Activated CD4-positive, alpha-beta T cell treated with anti-CD3 and anti-CD28 coated beads, Interleukin-2, Interleukin-6, amounts not matched to agents 100 ng/mL and 50 ng/mL, durations not matched to agents 16 hours and 8 hours (primary cell): ENCODE measurements around the gene APPL2.

ENCODE experiments used
- DNase-seq: peaks from one replicate; pipeline ENCODE4 v3.0.0-alpha.2; 2020

APPL2 gene, protein sequence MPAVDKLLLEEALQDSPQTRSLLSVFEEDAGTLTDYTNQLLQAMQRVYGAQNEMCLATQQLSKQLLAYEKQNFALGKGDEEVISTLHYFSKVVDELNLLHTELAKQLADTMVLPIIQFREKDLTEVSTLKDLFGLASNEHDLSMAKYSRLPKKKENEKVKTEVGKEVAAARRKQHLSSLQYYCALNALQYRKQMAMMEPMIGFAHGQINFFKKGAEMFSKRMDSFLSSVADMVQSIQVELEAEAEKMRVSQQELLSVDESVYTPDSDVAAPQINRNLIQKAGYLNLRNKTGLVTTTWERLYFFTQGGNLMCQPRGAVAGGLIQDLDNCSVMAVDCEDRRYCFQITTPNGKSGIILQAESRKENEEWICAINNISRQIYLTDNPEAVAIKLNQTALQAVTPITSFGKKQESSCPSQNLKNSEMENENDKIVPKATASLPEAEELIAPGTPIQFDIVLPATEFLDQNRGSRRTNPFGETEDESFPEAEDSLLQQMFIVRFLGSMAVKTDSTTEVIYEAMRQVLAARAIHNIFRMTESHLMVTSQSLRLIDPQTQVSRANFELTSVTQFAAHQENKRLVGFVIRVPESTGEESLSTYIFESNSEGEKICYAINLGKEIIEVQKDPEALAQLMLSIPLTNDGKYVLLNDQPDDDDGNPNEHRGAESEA

DNA sequence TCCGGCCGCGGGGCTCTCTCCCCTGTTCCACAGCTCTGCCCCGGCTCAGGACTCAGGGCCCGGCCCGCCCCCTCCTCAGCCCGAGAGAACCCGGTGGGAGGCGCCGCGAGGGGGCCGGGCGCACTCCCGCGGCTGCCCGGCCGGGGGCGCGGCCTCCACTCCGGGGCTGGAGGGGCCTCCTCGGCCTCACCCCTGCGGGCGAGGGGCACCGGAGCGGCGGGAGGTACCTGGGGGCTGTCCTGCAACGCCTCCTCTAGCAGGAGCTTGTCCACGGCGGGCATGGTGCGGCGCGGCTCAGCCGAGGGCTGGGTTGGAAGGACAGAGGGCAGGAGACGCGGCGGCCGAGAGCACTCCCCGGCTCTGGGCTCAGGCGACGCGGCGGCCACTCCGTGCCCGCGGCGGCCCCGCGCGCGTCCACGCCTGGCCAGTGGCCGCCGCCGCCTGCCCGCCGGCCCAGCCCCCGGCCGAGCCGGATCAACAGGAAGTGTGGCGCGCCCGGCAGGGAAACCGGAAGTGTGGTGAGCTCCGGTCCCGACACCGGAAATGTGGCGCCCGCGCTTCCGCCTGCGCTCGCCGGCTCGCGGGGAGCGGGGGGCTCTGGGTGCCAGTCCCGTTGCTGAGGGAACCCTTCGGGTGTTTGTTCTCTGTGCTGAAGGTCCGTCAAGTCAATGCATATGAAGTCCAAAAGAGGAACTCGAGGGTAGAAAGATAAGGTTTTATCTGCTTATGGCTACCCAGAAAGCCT lies at the start of gene APPL2:
APPL2 (minus strand) TSS at position 443 of the 745 bp plus-strand sequence; CDS start at position 281, 162 bp downstream.
- DNase-seq = peak; percentile 90

DNA sequence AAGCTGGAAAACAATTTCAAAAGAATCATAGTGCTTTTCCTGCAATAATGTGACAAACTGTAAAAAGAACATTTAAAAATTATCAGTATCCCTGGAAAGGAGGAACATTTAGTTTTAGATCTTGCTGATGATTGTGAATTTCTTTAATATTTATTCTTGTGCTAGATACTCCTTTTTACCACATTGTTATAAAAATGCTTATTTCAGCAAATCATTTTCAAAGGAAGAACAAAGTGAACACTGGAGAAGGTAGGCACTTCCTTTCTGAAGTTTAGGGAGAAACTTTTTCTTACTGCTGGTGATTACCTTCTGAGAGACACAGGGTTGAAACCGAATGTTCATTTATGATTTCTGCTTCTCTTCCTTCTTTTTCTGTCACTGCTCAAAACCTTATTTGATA lies 49.4 kb upstream of the APPL2 start:
- DNase-seq = no peak

DNA sequence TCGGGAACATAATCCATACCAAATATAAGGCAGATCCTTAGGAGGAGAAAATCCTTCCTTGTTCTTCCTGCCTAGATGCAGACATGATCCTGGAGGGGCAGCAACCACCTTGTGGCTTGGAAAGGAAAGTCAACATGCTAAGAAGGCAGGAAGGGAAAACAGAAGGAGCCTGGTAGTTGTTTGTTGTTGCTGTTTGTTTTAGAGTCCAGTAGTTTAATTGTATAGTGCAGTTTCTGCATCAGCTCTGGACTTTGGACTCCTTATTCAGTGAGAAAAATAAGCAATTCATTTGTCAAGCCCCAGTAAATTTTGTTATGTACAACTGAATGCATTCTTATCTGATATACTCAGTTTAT lies 45.7 kb upstream of the APPL2 start:
- DNase-seq = no peak

DNA sequence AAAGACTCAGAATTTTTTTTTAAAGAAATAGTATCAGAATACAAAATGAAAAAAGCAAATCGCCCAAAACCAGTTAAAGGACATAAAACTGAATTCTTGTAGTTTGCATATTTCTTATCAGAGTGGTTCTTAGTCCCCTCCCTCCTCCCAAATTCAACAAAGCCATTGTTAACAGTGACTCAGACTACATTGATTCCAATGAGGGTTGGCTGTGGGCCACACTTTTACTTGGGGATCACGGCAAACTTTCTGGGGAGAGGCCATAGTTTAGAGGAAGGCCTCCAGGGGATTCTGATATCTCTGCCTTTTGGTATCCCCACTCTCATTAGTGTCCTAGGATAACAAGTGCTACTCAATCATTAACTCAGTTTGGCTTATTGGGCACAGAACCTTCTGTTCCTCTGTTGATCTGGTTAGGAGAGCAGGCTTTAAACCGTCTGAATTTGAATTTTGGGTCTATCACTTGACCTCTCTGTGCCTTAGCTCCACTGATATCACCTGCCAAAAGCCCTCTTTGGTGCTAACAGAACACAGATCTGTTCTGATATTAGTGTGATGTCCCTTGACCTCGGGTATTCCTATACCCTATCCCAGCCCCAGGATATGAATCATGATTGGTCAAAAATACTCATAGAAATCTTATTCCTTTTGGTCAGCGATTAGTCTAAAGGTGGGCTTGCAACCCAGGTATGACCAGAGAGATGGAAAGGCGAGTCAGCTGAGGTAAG lies 45.2 kb upstream of the APPL2 start:
- no peak for DNase-seq

DNA sequence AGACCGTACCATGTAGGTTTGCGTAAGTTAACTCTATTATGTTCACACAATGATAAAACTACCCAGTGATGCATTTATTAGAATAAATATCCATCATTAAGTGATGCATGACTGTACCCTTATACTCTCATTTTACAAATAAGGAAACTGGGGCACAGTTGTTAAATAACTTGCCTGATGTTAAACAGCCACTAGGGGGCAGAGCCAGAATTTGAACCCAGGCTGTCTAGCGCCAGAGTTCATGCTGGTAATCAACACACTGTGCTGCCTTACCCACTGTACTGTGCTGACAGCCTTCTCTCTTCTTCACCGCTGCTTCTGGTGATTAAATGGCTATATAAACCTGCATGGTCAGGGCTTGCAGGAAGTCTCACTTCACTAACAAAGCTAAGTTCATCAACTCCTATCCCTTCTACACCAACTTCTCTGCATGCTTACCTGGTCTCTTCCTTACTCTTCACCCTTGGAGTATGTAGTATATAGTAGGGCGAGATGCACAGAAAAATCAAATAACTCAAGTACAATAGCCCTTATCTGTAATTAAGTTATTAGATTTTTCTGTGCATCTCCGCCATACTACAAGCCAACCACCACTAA lies 43.6 kb upstream of the APPL2 start:
- DNase-seq = peak; percentile 61

DNA sequence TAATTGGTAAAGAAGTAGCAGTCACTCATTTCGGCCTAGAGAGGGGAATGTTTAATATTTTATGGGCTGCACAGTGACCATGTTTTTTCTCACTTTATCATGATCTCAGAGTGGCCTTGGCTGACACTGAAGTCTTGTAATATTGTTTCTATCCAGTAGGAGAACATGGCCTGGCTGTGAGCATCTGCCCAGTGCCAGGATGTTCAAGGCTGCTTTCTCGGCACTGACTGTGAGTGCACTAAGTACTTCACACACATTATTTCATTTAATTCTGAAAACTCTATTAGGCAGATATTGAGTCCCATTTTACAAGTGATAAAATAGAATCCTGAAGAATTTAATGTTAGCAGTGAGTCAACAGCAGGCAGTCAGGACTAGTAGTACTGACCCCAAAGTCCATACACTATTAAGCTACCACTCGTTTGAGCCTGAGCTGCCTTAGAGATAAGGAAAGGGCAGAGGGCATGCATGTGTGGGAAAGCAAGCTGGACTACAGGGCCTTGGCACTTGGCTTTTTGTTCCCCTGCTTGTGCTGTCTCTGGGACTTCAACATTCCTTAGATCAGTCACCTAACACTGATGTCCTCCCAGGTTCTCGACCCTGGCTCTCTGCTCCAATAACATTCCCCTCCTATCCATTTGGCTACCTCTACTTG lies 42.2 kb upstream of the APPL2 start:
- no peak for DNase-seq

DNA sequence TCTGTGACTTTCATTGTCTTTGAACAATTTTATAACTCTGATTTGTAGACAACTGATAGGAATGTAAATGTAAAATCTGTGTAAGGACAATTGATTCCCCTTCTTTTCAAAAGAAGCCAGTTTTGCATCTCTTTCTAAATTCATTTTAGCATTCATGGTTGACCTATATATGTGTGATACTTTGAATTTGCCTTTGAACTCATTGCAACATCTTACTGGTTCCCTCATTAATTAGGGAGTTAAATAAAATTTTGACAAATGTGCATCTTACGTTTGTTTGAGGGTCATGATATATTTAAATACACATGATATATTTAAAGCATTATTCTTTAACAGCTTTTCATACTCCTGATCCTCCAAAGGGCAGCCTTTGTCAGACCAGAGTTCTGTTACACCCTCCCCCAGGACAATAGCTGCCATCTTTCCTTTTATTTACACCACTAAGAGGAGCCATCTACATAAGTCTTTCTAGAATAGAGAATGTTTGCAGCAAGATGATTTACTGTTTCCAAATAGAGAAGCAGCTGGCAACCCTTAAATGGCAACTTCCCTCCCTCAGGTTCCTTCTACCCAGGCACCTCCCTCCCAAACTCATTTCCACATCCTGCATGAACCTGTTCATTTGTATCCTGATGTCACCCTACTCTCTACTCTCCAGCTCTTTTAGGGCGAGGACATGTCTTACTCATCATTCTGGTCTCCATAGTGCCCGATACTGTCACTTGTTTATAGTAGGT lies 40.2 kb upstream of the APPL2 start:
- no peak for DNase-seq

DNA sequence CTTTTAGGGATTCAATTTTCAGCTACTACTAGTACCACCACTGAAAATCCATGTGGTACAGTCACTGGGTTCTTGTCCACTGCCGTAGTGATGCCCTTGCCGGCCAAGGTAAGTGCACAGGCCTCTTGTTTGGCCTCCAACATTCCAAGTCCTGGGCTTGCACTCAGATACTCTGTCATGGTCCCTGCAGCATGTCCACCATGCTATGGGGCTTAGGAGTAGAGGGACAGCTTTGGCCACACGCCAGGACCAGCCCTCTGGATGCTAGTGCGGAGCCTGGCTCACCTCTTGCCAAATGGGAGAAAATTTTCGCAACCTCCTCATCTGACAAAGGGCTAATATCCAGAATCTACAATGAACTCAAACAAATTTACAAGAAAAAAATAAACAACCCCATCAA lies 38.6 kb upstream of the APPL2 start:
- no peak for DNase-seq

DNA sequence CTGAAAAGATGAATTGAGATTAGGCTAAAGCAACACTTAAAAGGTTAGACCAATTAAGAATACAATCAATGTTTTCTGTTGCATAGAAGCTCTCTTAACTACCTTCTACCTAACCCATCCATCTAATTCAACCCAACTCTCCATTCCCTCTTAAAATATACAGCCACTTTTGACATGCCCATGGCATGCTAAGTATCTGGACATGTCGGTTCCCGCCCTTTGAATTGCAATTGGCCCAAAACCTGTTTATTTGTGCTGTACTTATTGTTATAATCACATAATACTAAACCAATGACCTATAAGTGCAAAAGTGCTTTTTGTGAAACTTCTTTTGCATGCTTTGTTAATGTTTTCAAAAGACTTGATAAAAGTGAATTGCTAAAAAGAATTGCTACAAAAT lies 37.6 kb upstream of the APPL2 start:
- no peak for DNase-seq

DNA sequence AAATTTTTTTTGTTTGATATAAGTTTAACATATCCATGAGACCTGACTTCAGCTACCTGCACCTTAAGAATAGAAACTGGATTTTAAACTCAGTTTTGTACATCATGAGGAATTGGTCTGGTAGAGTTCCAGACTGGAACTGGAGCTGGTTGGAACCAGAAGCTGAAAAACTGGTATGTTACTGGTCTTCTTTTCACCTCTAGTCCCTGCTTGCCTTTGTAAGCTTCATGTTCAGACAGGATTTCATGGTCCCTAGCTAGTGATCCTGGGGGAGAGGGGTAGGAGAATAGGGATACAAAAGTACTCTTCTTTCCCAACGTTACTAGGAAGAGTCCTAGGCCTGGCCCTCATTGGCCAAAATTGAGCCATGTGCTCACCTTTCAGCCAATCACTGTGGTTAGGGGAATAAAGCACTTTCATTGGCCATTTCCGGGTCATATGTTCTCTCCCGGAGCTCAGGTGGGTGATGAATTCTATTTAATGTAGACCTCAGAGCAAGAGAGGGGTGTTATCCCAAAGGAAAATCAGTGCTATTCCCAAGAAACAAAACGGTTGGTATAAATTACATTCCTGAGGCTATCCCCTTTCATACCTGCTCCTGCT lies 36.9 kb upstream of the APPL2 start:
- DNase-seq = no peak

DNA sequence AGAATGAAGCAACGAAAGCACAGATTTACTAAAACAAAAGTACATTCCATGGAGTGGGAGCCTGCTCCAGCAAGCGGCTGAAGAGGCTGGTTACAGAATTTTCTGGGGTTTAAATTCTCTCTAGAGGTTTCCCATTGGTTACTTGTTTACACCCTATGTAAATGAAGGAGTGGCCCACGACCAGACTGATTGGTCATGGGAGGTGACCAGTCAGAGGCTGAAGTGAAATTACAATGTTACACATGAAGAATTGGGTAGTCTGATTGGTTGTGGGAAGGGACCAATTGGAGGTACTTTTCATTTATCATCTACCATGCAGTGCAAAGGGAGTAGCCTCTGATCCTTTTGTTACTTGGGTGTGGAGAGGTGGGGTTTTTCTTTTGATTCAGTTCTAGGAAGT lies 36.2 kb upstream of the APPL2 start:
- no peak for DNase-seq

DNA sequence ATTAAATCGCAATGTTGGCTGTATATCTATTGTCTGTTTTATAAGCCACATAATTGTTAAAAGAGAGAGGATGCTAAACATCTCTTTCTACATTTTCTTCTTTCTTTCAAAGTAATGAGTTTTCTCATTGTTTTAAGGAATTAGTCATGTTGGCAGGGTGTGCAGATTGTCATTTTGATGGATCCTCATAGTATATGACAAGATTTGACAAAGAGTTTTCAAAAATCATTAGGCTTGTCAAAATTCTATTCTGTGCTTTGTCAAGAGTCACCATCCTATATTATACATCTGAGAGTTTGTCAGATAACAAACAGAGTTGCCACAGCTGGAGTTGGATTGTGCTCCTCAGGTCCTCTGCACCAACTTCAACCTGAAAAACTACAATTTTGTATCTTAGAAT lies 35.4 kb upstream of the APPL2 start:
- DNase-seq = no peak

DNA sequence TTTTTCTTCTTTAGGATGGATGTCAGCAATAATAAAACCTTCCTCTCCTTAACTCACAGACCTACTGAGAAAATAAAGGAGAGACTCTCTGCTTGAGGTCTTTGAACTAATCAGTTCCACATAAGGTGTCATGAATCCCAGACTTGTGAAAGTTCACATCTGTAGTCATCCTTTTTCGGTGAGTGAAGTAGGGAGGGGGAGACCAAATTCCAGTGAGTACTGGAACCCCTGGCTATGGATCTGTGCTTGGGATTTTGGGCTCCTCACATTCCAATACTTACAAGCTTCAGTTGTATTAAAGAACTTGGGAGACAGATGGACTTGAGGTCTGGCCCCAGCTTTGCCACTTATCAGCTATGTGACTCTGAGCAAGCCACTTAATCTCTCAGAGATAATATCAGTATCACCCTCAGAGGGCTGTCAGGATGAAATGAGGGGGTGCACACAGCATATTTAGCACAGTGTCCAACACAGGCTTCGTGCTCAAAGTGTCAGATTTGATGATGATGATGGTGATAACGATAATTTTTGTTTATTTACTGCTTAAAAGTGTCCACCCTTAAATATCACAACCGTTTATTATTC lies 34.8 kb upstream of the APPL2 start:
- no peak for DNase-seq

DNA sequence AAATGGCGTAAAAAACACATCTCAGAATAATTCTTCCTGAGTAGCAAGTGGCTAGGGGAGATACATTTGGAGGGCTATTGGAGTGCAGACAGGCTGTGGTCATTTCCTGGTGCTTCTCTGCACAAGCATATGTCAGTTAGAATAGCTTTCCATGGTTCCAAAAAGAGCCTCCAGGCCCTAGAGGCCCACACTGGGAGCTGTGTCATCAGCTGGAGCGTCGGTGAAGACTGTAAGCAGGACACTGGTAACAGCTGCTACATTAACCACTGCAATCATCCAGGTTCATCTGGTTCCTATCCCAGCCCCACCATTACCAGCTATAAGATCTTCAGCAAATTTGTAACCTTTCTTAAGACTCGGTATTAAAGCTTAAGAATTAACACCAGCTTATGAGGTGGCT lies 31.7 kb upstream of the APPL2 start:
- no peak for DNase-seq

DNA sequence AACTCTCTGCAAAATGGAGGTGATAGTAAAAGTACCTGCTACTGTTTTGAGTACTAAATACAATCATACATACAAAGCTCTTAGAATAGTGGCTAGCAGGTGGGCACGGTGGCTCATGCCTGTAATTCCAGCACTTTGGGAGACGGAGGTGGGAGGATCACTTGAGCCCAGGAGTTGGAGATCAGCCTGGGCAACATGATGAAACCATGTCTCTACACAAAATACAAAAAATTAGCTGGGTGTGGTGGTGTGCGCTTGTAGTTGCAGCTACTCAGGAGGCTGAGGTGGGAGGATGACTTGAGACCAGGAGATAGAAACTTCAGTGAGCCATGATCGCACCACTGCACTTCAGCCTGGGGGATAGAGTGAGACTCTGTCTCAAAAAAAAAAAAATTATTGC lies 28.8 kb upstream of the APPL2 start:
- DNase-seq = no peak

DNA sequence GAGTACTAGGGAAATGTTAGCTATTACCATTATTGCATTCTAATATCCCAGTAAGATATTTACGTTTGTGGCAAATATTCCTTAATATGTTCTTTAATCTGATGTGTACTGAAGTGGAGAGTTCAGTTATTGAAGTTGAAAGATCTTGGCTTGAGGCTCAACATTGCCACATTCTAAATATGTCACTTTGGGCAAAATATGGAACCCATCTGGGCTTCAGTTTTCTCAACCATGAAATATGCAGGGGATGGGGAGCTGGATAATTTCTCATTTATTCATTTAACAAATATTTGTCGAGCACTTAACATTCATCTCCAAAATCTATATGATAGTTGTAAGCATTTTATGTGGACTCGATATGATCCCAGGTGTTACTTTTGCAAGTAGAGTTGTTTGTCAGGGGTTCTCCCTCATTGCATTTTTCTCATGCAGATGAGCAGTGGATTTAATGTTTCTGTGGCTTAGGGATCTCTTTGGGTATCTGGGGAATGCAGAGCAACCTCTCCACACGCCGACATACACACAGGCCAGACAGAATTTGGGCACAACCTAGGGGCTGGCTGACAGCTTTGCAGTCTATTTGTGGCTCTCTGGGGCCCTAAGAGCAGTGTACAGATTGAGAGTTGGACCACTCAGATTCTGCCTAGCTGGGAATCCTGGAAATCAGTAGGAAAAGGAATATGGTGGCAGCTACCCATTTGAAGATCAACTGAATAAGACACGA lies 26.6 kb upstream of the APPL2 start:
- DNase-seq = no peak

DNA sequence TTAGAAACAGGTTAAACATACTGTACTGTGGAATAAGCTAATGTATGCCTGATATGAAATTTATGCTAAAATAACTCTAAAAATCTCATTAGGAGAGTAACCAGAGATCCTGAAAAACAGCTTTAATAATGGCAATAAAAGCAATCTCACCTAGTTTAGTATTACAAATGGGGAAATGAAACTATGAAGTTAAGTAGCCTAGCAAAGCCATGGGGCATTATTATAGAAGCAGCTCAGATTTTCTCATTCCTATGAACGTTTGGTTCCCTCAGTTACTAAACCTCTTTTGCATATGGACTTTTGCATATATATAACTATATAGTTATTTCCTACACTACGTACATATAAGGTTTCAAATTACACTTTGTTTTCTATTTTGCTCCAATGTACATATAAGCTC lies 25.0 kb upstream of the APPL2 start:
- no peak for DNase-seq

DNA sequence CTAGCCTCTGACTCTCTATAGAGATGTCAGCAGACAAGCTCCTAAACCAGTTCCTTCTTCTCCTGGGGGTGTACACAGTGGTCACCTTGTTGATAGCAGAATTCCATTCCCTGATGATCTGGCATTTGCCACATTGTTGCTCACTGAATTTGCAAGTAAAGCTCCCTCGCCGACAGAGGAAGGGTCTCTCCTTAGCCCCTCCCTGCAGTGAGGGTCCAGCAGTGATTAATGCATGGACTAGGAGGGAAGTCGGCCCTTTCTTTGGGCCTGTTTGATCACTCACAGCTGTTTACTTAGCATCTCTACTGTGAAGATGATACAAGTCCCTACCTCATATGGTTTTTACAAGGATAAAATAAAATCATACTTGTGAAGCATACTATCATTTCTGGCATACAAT lies 23.3 kb upstream of the APPL2 start:
- no peak for DNase-seq

DNA sequence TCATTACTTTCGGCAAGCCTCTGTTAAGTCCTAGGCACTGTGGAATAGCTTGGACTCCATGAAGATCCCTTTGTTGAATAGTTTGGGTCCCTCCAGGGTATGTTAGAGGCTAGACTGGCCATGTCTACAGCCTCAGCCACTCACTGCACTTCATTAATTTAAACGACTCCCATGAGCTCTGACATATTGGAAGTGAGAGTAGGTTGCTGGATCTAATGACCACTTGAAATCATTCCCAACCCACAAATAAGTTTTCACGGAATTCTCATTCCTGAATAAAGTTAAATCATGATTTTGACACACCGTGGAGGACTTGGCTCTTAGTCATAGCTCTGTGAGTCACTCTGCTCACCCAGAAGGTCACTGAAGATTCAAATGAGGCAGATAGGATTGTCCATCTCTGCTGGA lies 21.4 kb upstream of the APPL2 start:
- DNase-seq = no peak

DNA sequence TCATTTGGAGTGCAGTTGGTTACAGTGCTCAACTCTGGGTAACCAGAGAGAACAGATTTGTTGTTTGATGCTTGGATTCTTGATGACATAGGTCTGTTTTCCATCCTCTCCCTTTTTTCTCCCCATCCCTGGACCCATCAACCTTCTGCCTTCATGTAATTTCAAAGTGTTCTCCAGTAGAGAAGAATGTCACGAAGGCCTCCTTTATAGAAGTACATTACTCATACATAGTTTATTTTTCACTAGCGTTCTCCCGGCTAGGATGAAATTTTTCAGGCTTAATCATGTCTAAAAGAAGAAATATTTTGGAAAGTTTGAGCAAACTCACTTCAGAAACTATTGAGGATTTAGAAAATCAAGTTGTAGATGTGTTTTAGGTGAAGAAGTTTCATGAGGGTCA lies 20.9 kb upstream of the APPL2 start:
- no peak for DNase-seq
